NCI-H128 (cell line): ENCODE measurements around the gene COQ7.

Source experiments
- DNase-seq: peaks from one replicate; lab custom pipeline; 2025; ENCODE audit not compliant: unreplicated experiment; lab: John Stamatoyannopoulos, UW

The COQ7 gene

GRCh38 chr16:19112099-19112407 is 44.6 kb downstream of the COQ7 start:
- DNase-seq: no peak

GRCh38 chr16:19113577-19114358 is 46.4 kb downstream of the COQ7 start, which contains the start of gene ITPRIPL2:
ITPRIPL2 (plus strand) TSS chr16:19113964; CDS start chr16:19114462, 498 bp downstream.
- DNase-seq: no peak

- DNase-seq: no peak
These were observed 47.1 kb downstream of the COQ7 start for GRCh38 chr16:19114359-19115147.

- DNase-seq: no peak
These were observed 48.0 kb downstream of the COQ7 start for GRCh38 chr16:19115148-19116021.

- DNase-seq: no peak
These were observed 49.5 kb downstream of the COQ7 start for GRCh38 chr16:19116711-19117449.

- no peak for DNase-seq
These were observed 51.6 kb downstream of the COQ7 start for GRCh38 chr16:19118938-19119431.

GRCh38 chr16:19119564-19119963 is 52.1 kb downstream of the COQ7 start:
- DNase-seq: no peak

- no peak for DNase-seq
These were observed 56.2 kb downstream of the COQ7 start for GRCh38 chr16:19123535-19124178.

GRCh38 chr16:19126300-19126699 is 58.9 kb downstream of the COQ7 start:
- no peak for DNase-seq

- no peak for DNase-seq
These were observed 59.8 kb downstream of the COQ7 start for GRCh38 chr16:19127205-19127604.

- DNase-seq: no peak
These were observed 60.3 kb downstream of the COQ7 start for GRCh38 chr16:19127674-19128131.

- DNase-seq: no peak
These were observed 61.2 kb downstream of the COQ7 start for GRCh38 chr16:19128454-19129200.
